Measurements from ENCODE around the gene CIDEB.

GRCh38 chr14:24339284-24340151 lies 31.7 kb upstream of the CIDEB start, which contains the start of gene RIPK3:
- TF ChIP-seq TAF1 (IDR thresholded peaks at IDR 0.05; ENCODE audit: borderline replicate concordance, insufficient read depth, low read length) (no peak), POLR2AphosphoS5 (IDR thresholded peaks at IDR 0.05; ENCODE audit: low read depth, low read length) (no peak), REST (IDR thresholded peaks at IDR 0.05; ENCODE audit: insufficient read depth in 1 of 2, low read depth in 2 of 2, low read length in 2 of 2) (no peak), SIN3A (IDR thresholded peaks at IDR 0.05; ENCODE audit: borderline replicate concordance, insufficient read depth, low read length) (no peak)

Measured in PFSK-1 (cell line).